HepG2 (cell line): ENCODE data around the gene MARK2. TPM values are rescaled to one million over a fixed set of nuclear protein-coding genes. Genes with fewer than 3 reads are reported as not detected.

Source experiments
- ATAC-seq: fragments of 200-7000 bp; cut with Tn5 transposase; 3 replicates; pipeline ENCODE4 v1.9.1; 2020; ENCODE audit warnings: mild to moderate bottlenecking, moderate library complexity
- BruUV-seq: library from RNA; stranded (reverse); fragments of 400-500 nt; replicated peaks from 2 replicates; lab custom pipeline; 2021; lab: Mats Ljungman, UMichigan
- CTCF ChIA-PET: fragments of 300-600 bp; formaldehyde crosslinking; extraction: SDS; loops from one replicate; lab custom pipeline; 2021; ENCODE audit warnings: low total read pairs, inconsistent platforms, low intra/inter-chr PET ratio; lab: Yijun Ruan, JAX
- POLR2A ChIA-PET: fragments of 350-600 bp; sonication (Branson Sonifier 250); formaldehyde crosslinking; loops from one replicate; lab custom pipeline; 2020; ENCODE audit warnings: antibody characterized with exemption, inconsistent platforms; lab: Yijun Ruan, JAX
- DNase-seq: peaks from one replicate; pipeline ENCODE4 v3.0.0-alpha.2; 2015; ENCODE audit warnings: low spot score
- FAIRE-seq: peaks from 3 replicates; lab custom pipeline; 2011; peaks lifted over from hg19 to GRCh38; lab: Jason Lieb, UNC
- H2AFZ ChIP-seq: one replicate; pipeline ENCODE4 v1.6.1; 2011; ENCODE audit warnings: low read length, inconsistent platforms
- H3K27ac ChIP-seq: fragments of 300-600 bp; 3 replicates; pipeline ENCODE4 v1.8.0; 2011; ENCODE audit warnings: mixed run types, mild to moderate bottlenecking, mixed read lengths, low read length, inconsistent platforms; ENCODE audit not compliant: insufficient read depth; ENCODE audit errors: extremely low read length
- H3K27me3 ChIP-seq, 2 experiments: fragments of 200-600 bp in 1 of 2; 2 replicates in 1 of 2; 3 replicates in 1 of 2; pipeline versions ENCODE4 v1.6.0 to v1.8.0; 2011; ENCODE audit warnings: low read length in 2 of 2, mild to moderate bottlenecking in 2 of 2, moderate library complexity in 2 of 2, inconsistent platforms in 1 of 2; ENCODE audit not compliant: insufficient read depth in 2 of 2, control insufficient read depth in 1 of 2
- H3K36me3 ChIP-seq, 2 experiments: fragments of 200-600 bp in 1 of 2; replicated peaks in 1 of 2; 2 replicates in 1 of 2; 3 replicates in 1 of 2; pipeline versions ENCODE4 v1.5.1 to v1.8.0; 2011; ENCODE audit warnings: low read length in 2 of 2, inconsistent platforms in 1 of 2; ENCODE audit not compliant: insufficient read depth in 2 of 2, control insufficient read depth in 1 of 2
- H3K4me1 ChIP-seq: 2 replicates; pipeline ENCODE4 v1.5.1; 2012; ENCODE audit warnings: low read length, inconsistent platforms; ENCODE audit not compliant: insufficient read depth
- H3K4me2 ChIP-seq: 2 replicates; pipeline ENCODE4 v1.6.0; 2011; ENCODE audit warnings: low read depth, low read length, inconsistent platforms
- H3K4me3 ChIP-seq, 3 experiments: fragments of 200-600 bp in 1 of 3; sonication (generic), shearing (Covaris generic) in 1 of 3; replicated peaks in 1 of 3; 2 replicates each; pipeline ENCODE4 v1.5.1; 2011 to 2016; ENCODE audit warnings: low read length in 3 of 3, inconsistent platforms in 2 of 3, low read depth in 2 of 3, mild to moderate bottlenecking in 2 of 3, control low read depth in 1 of 3, mixed read lengths in 1 of 3; ENCODE audit not compliant: insufficient read depth in 1 of 3
- H3K79me2 ChIP-seq: one replicate; pipeline ENCODE4 v1.6.1; 2011; ENCODE audit warnings: low read length, inconsistent platforms; ENCODE audit not compliant: insufficient read depth
- H3K9ac ChIP-seq: 2 replicates; pipeline ENCODE4 v1.6.0; 2011; ENCODE audit warnings: mild to moderate bottlenecking, low read depth, low read length, inconsistent platforms; ENCODE audit not compliant: insufficient read depth
- H3K9me3 ChIP-seq: 2 replicates; pipeline ENCODE4 v1.5.1; 2012; ENCODE audit warnings: mild to moderate bottlenecking, low read length
- H4K20me1 ChIP-seq: 2 replicates; pipeline ENCODE4 v1.6.0; 2011; ENCODE audit warnings: inconsistent platforms, mild to moderate bottlenecking, low read length, moderate library complexity; ENCODE audit not compliant: insufficient read depth
- ATF3 ChIP-seq: sonication (generic); formaldehyde crosslinking; IDR thresholded peaks from 2 replicates; pipeline ENCODE4 v1.4.0; 2020; ENCODE audit warnings: missing genetic modification reagents
- GZF1 ChIP-seq: sonication (generic); formaldehyde crosslinking; IDR thresholded peaks from 2 replicates; pipeline ENCODE4 v1.5.1; 2020; ENCODE audit warnings: mild to moderate bottlenecking, missing genetic modification reagents
- HNRNPK ChIP-seq: fragments of 200-400 bp; formaldehyde crosslinking; IDR thresholded peaks from 2 replicates; pipeline ENCODE4 v1.6.1; 2018; ENCODE audit warnings: low read length, low read depth, moderate library complexity, mild to moderate bottlenecking; ENCODE audit not compliant: poor library complexity, severe bottlenecking
- KLF11 ChIP-seq: IDR thresholded peaks from 2 replicates; pipeline ENCODE4 v1.6.1; 2016; ENCODE audit warnings: missing compliant biosample characterization
- MEIS2 ChIP-seq: sonication (generic); formaldehyde crosslinking; IDR thresholded peaks from 2 replicates; pipeline ENCODE4 v1.9.0; 2021; ENCODE audit warnings: mild to moderate bottlenecking, missing genetic modification reagents
- PCBP1 ChIP-seq: fragments of 200-400 bp; formaldehyde crosslinking; IDR thresholded peaks from 2 replicates; pipeline ENCODE4 v1.6.1; 2017; ENCODE audit warnings: mild to moderate bottlenecking, low read depth, low read length, borderline replicate concordance
- PHF8 ChIP-seq: sonication (generic); formaldehyde crosslinking; IDR thresholded peaks from 2 replicates; pipeline ENCODE4 v1.5.0; 2020; ENCODE audit warnings: missing genetic modification reagents
- TGIF2 ChIP-seq: IDR thresholded peaks from 2 replicates; pipeline ENCODE4 v1.6.1; 2016; ENCODE audit warnings: control low read depth, missing compliant biosample characterization
- ZNF138 ChIP-seq: sonication (generic); formaldehyde crosslinking; IDR thresholded peaks from 2 replicates; pipeline ENCODE4 v1.5.0; 2020; ENCODE audit warnings: mild to moderate bottlenecking, low read depth, missing genetic modification reagents
- ZNF446 ChIP-seq: sonication (generic); formaldehyde crosslinking; IDR thresholded peaks from 2 replicates; pipeline ENCODE4 v1.5.0; 2020; ENCODE audit warnings: mild to moderate bottlenecking, missing genetic modification reagents
- ZNF607 ChIP-seq: sonication (generic); formaldehyde crosslinking; IDR thresholded peaks from 2 replicates; pipeline ENCODE4 v1.5.1; 2020; ENCODE audit warnings: missing genetic modification reagents, mild to moderate bottlenecking, borderline replicate concordance
- ZNF660 ChIP-seq: sonication (generic); formaldehyde crosslinking; IDR thresholded peaks from 2 replicates; pipeline ENCODE4 v1.5.1; 2020; ENCODE audit warnings: mild to moderate bottlenecking, low read depth, missing genetic modification reagents, borderline replicate concordance
- ZNF670 ChIP-seq: sonication (generic); formaldehyde crosslinking; IDR thresholded peaks from 2 replicates; pipeline ENCODE4 v1.8.0; 2022; ENCODE audit warnings: mild to moderate bottlenecking, missing genetic modification reagents, borderline replicate concordance
- ZNF687 ChIP-seq: sonication (generic); formaldehyde crosslinking; IDR thresholded peaks from 2 replicates; pipeline ENCODE4 v1.5.1; 2020; ENCODE audit warnings: mild to moderate bottlenecking, missing genetic modification reagents, moderate library complexity
- ZNF788 ChIP-seq: sonication (generic); formaldehyde crosslinking; IDR thresholded peaks from 2 replicates; pipeline ENCODE4 v1.5.0; 2020; ENCODE audit warnings: mild to moderate bottlenecking, missing genetic modification reagents, borderline replicate concordance
- WGBS: methylation state at CpG from one replicate; pipeline ENCODE4 v1.1.6; 2017; ENCODE audit warnings: low lambda C conversion rate; 5-methylcytosine and 5-hydroxymethylcytosine counted together
- in situ Hi-C: cut with HindIII; loops from 2 replicates; pipeline ENCODE4 v1.10.0; 2017; ENCODE audit warnings: low pct_unique_long_range_greater_than_20kb; ENCODE audit not compliant: extremely low pct_ligation_motif_present
- intact Hi-C: fragments of 100-400 bp; cut with micrococcal nuclease; formaldehyde crosslinking; loops from one replicate; pipeline ENCODE4 v1.10.0; 2022; ENCODE audit not compliant: unreplicated experiment
- polyA plus RNA-seq, 8 experiments: library from polyadenylated mRNA; depleted of rRNA in 3 of 8; stranded (reverse) in 7 of 8; unstranded in 1 of 8; fragments of >200 nt; fragmentation: Illumina TruSeq in 4 of 8; extraction: Trizol in 4 of 8; gene quantifications; 2 replicates each; pipeline versions ENCODE4 v1.2.1 to v1.2.3, GENCODE V29; 2011 to 2016; ENCODE audit warnings: low read depth in 4 of 8, missing spikeins in 1 of 8, mixed read lengths in 1 of 8; ENCODE audit not compliant: insufficient read depth in 1 of 8
- total RNA-seq, 5 experiments: library from RNA; depleted of rRNA; stranded (reverse); fragments of >200 nt; fragmentation: Illumina TruSeq; extraction: Trizol; gene quantifications; 2 replicates each; pipeline ENCODE4 v1.2.3, GENCODE V29; 2016; ENCODE audit warnings: low read depth in 1 of 5
- TF ChIP-seq, protein P1 (sequence below): IDR thresholded peaks from 2 replicates; pipeline ENCODE4 v1.6.1; 2016; ENCODE audit warnings: missing genetic modification reagents, missing compliant biosample characterization
- TF ChIP-seq, protein P2 (sequence below): sonication (generic); formaldehyde crosslinking; IDR thresholded peaks from 2 replicates; pipeline ENCODE4 v1.8.1; 2023; ENCODE audit warnings: mild to moderate bottlenecking, missing genetic modification reagents

MARK2 gene
- total and polyA plus RNA-seq, 2 of the 13 experiments (the other 11 are each of a cell fraction or from before 2014, with no cell fraction given) = 13.5 to 13.9 TPM

GRCh38 chr11:63870351-63871140, 31.6 kb downstream of the MARK2 start:
- H3K4me3 ChIP-seq = no peak overlapping the region
- peaks cover 34% of the 10 kb centered on the region for H3K4me1 ChIP-seq
- H3K36me3 ChIP-seq = peaks cover 1 to 19% of the 10 kb centered on the region in 2 experiments; a peak in 3 of 5 replicates
- no peaks in the 10 kb centered on the region for H4K20me1 ChIP-seq
- BruUV-seq = no TSS peak
- no peak overlapping the region for H3K9ac ChIP-seq
- intact Hi-C loops = no loop called here
- peaks cover 48% of the 10 kb centered on the region for H3K79me2 ChIP-seq
- ChIA-PET CTCF (no interaction called here), POLR2A (interaction anchor here (1.1 kb wide), 1 partner anchor 32 kb away, joined by 3 read pairs; the partner anchor contains the start of gene MARK2)
- no peaks in the 10 kb centered on the region for H3K27me3 ChIP-seq
- no peak overlapping the region for H2AFZ ChIP-seq
- no peak overlapping the region for H3K4me2 ChIP-seq
- DNase-seq (no peak), ATAC-seq (no peak), FAIRE-seq (no peak)
- H3K9me3 ChIP-seq = no peaks in the 10 kb centered on the region
- H3K27ac ChIP-seq = peak overlapping the region; percentile 22
- in situ Hi-C loops = no loop called here
- 92% methylated on average over 14 of the region's 14 CpGs for WGBS
- TF ChIP-seq, protein P1, sequence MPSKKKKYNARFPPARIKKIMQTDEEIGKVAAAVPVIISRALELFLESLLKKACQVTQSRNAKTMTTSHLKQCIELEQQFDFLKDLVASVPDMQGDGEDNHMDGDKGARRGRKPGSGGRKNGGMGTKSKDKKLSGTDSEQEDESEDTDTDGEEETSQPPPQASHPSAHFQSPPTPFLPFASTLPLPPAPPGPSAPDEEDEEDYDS = no peak
- TF ChIP-seq HNRNPK (no peak), ZNF138 (CRISPR knock-in tag) (no peak), ZNF660 (CRISPR knock-in tag) (no peak), TGIF2 (no peak), ZNF788 (CRISPR knock-in tag) (no peak), ATF3 (CRISPR knock-in tag) (no peak), ZNF607 (CRISPR knock-in tag) (no peak), MEIS2 (CRISPR knock-in tag) (no peak), PCBP1 (no peak), ZNF670 (CRISPR knock-in tag) (no peak), GZF1 (CRISPR knock-in tag) (no peak), KLF11 (no peak), PHF8 (CRISPR knock-in tag) (no peak), ZNF446 (no peak), ZNF687 (CRISPR knock-in tag) (no peak)
- TF ChIP-seq, protein P2, sequence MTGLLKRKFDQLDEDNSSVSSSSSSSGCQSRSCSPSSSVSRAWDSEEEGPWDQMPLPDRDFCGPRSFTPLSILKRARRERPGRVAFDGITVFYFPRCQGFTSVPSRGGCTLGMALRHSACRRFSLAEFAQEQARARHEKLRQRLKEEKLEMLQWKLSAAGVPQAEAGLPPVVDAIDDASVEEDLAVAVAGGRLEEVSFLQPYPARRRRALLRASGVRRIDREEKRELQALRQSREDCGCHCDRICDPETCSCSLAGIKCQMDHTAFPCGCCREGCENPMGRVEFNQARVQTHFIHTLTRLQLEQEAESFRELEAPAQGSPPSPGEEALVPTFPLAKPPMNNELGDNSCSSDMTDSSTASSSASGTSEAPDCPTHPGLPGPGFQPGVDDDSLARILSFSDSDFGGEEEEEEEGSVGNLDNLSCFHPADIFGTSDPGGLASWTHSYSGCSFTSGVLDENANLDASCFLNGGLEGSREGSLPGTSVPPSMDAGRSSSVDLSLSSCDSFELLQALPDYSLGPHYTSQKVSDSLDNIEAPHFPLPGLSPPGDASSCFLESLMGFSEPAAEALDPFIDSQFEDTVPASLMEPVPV (CRISPR knock-in tag) = no peak
